Upper lobe of left lung (tissue), 4 donors: ENCODE results near the gene UTF1.

Experiments used
- CTCF ChIP-seq, 6 experiments: fragments of 450-650 bp in 4 of 6; fragments of 200-600 bp in 2 of 6; sonication (generic) in 2 of 6; IDR thresholded peaks; one replicate each; pipeline ENCODE4 v1.5.1; 2016 to 2019; ENCODE audit warnings: antibody characterized with exemption in 6 of 6
- POLR2A ChIP-seq, 4 donors: fragments of 450-650 bp; IDR thresholded peaks; one replicate each; pipeline ENCODE4 v1.5.1; 2016 to 2017; ENCODE audit warnings: antibody characterized with exemption in 4 of 4, mild to moderate bottlenecking in 2 of 4

DNA sequence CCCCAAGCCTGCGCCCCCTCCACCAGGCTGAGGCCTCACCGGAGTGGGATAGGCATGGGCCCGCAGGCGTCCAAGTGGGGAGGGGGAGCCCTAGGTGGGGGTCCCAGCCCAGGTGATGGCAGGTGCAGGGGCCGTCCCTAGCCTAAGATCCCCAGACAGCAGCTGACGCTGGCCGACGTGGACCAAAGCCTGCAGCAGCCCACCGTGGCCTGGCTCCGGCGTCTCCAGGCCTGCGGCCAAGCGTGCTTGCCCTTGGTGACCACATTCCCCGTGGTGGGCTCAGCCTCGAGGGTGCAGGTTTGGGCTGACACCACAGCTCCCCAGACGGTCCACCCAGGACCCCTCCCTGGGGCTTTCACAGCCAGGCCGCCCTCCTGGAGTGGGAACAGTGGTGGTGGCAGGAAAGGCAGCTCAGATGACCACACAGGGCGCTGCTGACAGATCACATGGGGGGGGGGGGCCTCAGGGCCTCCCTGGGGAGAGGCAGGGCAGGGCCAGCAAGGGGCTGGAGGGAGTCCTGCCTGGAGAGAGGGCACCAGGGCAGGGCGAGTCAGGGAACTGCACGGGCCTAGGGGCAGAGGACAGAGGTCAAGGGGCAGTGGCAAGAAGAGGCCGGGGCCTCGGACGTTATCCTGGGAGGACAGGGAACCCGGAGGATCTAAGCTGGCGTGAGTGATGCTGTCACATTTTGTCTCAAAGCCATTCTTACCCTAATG lies 47.4 kb downstream of the UTF1 start:
- TF ChIP-seq POLR2A (IDR thresholded peaks at IDR 0.05) (no peak), CTCF (IDR thresholded peaks at IDR 0.05) (no peak)
